Adrenal gland (tissue), 5 donors: ENCODE data around the gene MKKS.

Experiments
- CTCF ChIP-seq, 6 experiments: fragments of 450-650 bp in 4 of 6; fragments of 200-600 bp in 2 of 6; sonication (generic) in 1 of 6; IDR thresholded peaks; 1 replicate in 5 of 6; 2 replicates in 1 of 6; pipeline versions ENCODE4 v1.5.1 to v1.8.0; 2016 to 2021; ENCODE audit warnings: antibody characterized with exemption in 6 of 6, mild to moderate bottlenecking in 2 of 6, moderate library complexity in 1 of 6
- POLR2A ChIP-seq, 2 donors: fragments of 450-650 bp; IDR thresholded peaks; one replicate each; pipeline ENCODE4 v1.6.1; 2017; ENCODE audit warnings: antibody characterized with exemption in 2 of 2, mild to moderate bottlenecking in 2 of 2, moderate library complexity in 1 of 2
- donor health status: DM: no; HTN: no; CAD: no.

GRCh38 chr20:10466325-10466724 lies 32.3 kb upstream of the MKKS start:
- TF ChIP-seq CTCF (IDR thresholded peaks at IDR 0.05): no peak
- TF ChIP-seq POLR2A (IDR thresholded peaks at IDR 0.05): no peak
